ENCODE measurements around the gene THAP3.

The THAP3 gene
- 4.4 to 29.1 (median 9.2) reads per million in 17 experiments for total RNA-seq

DNA sequence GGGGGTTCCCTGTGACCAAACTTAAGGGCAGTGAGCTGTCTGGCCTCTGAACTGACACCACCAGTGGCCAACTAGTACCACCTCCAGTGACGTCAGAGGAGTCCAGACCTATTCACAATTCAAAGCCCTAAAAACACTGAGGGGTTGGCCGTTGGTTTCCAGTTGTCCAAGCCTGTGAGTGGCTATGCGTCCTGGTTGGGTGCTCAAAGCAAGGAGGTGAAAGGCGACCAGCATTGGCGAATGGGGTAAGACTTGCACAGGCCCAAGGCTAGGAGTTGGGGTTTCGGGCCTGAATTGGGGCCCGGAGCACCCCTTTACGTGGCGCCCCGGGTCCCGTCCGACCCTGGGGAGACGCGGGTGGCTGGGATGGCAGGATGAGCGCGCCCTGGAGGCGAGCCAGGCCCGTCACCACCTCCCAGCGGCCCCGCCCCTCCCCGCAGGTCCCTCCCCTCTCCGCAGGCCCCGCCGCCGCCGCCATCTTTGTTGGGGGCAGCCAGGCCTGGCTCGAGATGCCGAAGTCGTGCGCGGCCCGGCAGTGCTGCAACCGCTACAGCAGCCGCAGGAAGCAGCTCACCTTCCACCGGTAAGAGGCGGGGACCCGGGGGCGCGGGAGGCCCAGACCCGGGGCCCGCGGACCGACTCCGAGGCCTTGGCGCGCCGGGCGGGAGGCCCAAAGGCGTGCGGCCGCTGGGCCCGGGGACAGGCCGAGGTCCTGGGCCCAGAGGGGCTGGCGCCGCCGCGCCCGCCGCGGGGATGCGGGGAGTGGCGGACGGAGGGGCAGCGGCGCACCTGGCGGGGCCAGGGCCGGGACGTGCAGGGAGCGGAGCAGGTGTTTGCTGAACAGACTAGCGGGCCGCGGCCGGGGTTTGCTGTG lies at the start of gene THAP3:
Gene THAP3, plus strand, starts transcription at position 159 of the 874 bp plus-strand sequence. Its CDS starts 351 bp downstream, at position 510.
- peak; percentile 81 to 95 (median 88) for DNase-seq

- DNase-seq: no peak
Observed at GRCh38 chr1:6577831-6578525, 46.7 kb upstream of the THAP3 start.

- DNase-seq: no peak
Observed at GRCh38 chr1:6578624-6579373, 45.9 kb upstream of the THAP3 start.

DNA sequence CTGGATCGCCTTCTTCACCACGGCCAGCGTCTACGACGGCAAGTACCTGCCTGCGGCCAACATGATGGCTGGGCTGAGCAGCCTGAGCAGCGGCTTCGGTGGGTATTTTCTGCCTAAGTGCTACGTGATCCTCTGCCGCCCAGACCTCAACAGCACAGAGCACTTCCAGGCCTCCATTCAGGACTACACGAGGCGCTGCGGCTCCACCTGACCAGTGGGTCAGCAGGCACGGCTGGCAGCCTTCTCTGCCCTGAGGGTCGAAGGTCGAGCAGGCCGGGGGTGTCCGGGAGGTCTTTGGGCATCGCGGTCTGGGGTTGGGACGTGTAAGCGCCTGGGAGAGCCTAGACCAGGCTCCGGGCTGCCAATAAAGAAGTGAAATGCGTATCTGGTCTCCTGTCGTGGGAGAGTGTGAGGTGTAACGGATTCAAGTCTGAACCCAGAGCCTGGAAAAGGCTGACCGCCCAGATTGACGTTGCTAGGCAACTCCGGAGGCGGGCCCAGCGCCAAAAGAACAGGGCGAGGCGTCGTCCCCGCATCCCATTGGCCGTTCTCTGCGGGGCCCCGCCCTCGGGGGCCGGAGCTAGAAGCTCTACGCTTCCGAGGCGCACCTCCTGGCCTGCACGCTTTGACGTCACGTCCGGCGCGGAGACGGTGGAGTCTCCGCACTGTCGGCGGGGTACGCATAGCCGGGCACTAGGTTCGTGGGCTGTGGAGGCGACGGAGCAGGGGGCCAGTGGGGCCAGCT lies 45.1 kb upstream of the THAP3 start, which contains the start of gene ZBTB48:
Gene ZBTB48, plus strand, starts transcription at position 621 of the 745 bp plus-strand sequence. CDS start 616 bp downstream, outside the sequence.
- DNase-seq: peak; percentile 99 to 100 (median 99)

DNA sequence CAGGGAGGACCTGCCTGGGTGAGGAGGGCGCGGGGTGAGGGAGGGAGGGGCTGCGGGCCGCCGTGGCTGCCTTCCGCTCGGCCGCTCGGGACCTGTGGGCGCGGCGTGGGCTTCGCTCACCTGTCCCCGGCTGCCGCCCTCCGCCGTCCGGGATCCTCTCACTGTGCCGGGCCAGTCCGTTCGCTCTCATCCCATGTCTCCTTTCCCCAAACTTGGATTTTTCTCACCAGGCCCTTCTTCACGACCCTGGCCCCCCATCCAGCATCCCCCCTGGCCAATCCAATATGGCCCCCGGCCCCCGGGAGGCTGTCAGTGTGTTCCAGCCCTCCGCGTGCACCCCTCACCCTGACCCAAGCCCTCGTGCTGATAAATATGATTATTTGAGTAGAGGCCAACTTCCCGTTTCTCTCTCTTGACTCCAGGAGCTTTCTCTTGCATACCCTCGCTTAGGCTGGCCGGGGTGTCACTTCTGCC lies 44.5 kb upstream of the THAP3 start:
- peak; percentile 72 to 85 (median 74) for DNase-seq

DNA sequence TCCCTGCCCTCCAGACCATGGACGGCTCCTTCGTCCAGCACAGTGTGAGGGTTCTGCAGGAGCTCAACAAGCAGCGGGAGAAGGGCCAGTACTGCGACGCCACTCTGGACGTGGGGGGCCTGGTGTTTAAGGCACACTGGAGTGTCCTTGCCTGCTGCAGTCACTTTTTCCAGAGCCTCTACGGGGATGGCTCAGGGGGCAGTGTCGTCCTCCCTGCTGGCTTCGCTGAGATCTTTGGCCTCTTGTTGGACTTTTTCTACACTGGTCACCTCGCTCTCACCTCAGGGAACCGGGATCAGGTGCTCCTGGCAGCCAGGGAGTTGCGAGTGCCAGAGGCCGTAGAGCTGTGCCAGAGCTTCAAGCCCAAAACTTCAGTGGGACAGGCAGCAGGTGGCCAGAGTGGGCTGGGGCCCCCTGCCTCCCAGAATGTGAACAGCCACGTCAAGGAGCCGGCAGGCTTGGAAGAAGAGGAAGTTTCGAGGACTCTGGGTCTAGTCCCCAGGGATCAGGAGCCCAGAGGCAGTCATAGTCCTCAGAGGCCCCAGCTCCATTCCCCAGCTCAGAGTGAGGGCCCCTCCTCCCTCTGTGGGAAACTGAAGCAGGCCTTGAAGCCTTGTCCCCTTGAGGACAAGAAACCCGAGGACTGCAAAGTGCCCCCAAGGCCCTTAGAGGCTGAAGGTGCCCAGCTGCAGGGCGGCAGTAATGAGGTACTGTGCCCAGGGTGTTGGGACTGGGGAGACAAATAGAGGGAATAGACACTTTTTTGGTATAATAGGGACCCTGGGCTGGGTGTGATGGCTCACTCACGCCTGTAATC lies 43.9 kb upstream of the THAP3 start:
- DNase-seq: peak; percentile 68 to 75 (median 72)

DNA sequence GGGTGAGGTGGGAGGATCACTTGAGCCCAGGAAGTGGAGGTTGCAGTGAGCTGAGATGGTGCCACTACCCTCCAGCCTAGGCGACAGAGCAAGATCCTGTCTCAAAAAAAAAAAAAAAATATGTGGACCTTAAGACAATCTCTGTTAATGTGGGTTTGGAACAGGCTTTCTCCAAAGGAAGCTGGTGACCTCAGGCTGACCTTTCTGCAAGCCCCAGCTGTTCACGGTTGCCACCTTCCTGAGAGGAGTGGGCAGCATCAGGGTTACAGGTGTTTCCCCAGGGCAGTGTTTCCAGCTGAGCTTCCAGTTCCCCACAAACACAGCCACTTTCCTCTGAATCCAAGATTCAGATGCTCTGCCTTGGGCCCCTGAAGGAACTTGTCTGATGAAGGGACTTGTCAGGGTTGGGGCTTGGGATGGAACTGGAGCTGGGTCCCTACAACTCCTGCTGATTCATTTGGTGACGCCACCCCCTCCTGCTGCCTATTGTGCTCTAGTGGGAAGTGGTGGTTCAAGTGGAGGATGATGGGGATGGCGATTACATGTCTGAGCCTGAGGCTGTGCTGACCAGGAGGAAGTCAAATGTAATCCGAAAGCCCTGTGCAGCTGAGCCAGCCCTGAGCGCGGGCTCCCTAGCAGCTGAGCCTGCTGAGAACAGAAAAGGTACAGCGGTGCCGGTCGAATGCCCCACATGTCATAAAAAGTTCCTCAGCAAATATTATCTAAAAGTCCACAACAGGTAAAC lies 42.9 kb upstream of the THAP3 start:
- peak; percentile 85 to 91 (median 90) for DNase-seq

GRCh38 chr1:6582370-6582769 lies 42.3 kb upstream of the THAP3 start:
- no peak for DNase-seq

DNA sequence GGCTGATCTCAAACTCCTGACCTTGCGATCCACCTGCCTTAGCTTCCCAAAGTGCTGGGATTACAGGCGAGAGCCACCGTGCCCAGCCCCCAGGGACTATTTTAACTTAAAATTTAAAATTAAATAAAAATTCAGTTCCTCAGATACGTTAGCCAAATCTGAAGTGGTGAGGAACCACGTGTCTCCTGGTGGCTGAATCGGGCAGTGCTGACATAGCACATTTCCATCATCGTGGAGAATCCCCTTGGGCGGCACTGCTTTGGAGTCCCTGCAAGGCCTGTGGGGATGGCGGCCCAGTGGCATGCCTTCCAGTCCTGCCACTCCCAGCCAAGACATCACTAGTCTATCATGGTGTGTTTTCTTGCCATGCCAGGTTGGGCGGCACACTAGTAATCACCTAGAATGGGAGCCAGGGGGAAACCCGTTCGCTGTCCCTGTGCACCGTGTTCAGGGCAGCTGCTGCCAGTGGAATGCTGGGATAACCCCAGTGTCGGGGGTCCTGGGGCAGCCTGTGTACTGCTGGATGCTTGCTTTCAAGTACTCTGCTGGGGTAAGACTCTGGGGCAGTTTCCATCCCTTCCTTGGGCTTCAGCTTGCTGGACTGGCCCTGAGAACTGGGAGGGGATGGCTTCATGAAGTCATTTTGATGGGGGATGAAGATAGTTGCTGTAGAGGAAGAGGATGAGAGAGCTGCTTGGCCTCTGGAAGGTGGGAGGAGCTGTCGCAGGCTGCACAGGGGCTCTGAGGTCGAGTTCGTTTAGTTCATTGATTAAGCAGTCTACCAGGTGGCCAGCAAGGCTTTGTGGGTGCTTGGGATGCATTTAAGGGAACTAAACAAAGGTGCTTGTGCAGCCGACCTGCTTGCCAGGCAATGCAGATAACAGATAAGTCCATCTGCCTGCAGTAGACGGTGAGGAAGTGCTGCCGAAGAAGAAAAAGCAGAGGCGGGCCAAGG lies 40.3 kb upstream of the THAP3 start:
- peak in 1 of 4 experiments; percentile 24 for DNase-seq

- DNase-seq: no peak
Observed at GRCh38 chr1:6585081-6585722, 39.5 kb upstream of the THAP3 start.

- no peak for DNase-seq
Observed at GRCh38 chr1:6585841-6586240, 38.8 kb upstream of the THAP3 start.

- DNase-seq: no peak
Observed at GRCh38 chr1:6586404-6586816, 38.3 kb upstream of the THAP3 start.

DNA sequence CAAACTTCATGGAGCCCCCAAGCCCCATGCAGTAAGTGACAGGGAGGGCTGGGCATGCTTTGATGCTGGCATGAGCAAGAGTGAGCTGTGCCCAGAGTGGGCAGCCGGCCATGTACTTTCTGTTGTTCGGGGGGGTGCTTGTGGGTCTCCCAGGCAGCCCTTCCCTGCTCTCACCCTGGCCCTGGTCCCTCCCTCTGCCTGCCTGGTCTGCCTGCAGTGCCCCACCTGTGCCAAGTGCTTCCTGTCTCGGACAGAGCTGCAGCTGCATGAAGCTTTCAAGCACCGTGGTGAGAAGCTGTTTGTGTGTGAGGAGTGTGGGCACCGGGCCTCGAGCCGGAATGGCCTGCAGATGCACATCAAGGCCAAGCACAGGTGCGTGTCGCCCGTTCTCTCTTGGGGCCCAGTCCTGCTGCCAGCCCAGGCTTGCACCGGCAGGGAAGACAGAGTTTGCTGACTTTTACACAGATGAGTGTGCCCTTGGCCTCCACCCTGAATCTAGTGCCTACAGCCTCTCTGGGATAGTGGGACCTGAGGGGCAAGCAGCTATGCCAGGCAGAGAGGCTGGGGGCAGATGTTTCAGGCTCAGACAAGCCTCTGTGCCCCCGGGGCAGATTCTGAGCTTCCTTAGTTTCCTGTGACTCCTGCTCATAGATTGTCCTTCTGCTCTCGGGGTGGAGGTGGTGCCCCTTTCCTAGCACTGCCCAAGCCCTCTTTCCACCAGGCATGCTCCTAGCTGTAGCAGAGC lies 37.2 kb upstream of the THAP3 start:
- DNase-seq: no peak

DNA sequence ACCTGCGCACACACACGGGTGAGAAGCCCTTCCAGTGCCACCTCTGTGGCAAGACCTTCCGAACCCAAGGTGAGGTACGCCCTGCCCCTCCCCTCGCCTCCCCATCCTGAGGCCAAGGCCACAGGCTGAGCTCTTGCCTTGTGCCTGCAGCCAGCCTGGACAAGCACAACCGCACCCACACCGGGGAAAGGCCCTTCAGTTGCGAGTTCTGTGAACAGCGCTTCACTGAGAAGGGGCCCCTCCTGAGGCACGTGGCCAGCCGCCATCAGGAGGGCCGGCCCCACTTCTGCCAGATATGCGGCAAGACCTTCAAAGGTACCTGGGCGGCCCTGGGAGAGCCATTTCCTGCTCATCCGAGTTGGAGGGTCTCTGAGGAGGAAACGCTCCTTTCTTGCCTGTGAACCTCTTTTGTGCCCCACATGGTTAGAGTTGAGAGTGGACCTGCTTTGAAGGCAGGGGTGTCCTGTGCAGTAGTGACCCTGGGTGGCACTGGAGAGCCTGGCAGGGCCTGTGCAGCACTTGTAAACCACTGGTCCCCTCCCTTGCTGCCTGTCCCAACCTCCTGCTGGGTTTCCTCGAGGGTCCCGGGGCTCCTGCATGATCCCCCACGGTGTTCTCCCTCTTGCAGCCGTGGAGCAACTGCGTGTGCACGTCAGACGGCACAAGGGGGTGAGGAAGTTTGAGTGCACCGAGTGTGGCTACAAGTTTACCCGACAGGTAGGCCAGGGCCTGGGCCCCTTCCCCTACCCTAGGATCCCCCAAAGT lies 36.4 kb upstream of the THAP3 start:
- no peak for DNase-seq

- DNase-seq: peak; percentile 77 to 91 (median 90)
Observed at GRCh38 chr1:6588893-6589520, 35.7 kb upstream of the THAP3 start.

DNA sequence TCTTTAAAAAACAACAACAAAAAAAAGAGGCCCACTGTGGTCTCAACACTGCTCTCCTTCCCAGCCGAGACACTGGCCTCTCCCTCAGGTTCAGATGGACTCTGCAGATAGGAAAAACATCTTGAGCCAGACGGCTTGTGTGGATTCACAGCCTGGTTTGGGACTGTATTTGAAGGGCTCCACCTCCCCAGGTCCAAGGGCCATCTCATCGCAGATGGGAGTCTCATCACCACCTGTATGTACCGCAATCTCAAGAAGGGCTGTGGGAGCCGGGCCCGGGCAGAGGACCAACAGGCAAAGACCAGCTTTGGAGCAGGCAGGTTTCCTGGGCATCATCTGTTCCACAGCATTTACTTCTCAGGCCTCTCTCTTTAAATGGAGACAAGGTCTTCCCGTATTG lies 34.6 kb upstream of the THAP3 start:
- DNase-seq: no peak

All from suppressor macrophage (primary cell).